Neural progenitor cell (in vitro differentiated cells): ENCODE results near the gene MCMBP.

Experiments used
- EZH2phosphoT487 ChIP-seq: fragments of 200-600 bp; sonication (generic); IDR thresholded peaks from 2 replicates; pipeline ENCODE4 v1.6.1; 2017; ENCODE audit warnings: antibody characterized with exemption
- TF ChIP-seq, protein P1 (sequence below): fragments of 200-600 bp; sonication (generic); IDR thresholded peaks from 2 replicates; pipeline ENCODE4 v1.5.1; 2017; ENCODE audit warnings: antibody characterized with exemption, mild to moderate bottlenecking

DNA sequence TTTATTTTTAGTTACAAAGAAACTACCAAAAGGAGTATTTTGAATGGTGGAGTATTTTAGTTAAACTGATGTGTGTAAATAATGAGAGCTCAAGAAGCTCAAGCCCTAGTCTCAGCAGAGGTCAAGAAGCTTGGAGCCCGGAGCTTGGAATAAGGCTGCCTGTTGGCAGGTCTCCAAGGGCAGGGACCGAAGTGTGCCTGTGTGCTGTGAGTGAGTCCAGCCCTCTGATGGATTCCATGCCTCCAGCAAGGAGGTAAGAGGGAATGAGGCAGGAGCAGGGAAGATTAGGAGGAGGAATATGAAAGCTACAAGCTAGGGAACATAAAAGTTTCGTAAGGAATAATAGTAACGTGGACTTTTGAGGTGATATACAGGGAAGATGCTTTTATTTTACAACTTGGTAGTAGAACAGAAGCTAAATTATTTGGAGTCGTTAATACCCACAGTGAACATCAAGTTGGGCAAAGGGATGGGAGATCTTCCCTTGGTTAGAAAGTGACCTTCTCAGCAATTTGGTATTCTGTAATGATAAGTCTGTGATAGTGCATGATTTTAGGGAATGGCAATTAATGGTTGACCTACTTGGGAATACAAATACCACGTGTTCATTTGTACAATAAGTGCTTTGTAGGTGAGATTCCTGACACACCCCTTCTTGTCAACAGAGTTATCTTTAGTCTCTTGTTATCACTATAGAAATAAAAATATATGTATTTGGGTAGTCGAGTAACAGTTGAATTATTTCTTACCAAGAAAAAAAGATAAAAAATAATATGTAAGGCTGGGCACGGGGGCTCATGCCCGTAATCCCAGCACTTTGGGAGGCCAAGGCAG lies 24.5 kb upstream of the MCMBP start:
- TF ChIP-seq, protein P1, sequence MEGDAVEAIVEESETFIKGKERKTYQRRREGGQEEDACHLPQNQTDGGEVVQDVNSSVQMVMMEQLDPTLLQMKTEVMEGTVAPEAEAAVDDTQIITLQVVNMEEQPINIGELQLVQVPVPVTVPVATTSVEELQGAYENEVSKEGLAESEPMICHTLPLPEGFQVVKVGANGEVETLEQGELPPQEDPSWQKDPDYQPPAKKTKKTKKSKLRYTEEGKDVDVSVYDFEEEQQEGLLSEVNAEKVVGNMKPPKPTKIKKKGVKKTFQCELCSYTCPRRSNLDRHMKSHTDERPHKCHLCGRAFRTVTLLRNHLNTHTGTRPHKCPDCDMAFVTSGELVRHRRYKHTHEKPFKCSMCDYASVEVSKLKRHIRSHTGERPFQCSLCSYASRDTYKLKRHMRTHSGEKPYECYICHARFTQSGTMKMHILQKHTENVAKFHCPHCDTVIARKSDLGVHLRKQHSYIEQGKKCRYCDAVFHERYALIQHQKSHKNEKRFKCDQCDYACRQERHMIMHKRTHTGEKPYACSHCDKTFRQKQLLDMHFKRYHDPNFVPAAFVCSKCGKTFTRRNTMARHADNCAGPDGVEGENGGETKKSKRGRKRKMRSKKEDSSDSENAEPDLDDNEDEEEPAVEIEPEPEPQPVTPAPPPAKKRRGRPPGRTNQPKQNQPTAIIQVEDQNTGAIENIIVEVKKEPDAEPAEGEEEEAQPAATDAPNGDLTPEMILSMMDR = no peak
- no peak for TF ChIP-seq EZH2phosphoT487
